HG03469 (cell line): ENCODE results near the gene CNTRL.
"Not testable (repeated sequence)": the region's sequence is repeated elsewhere in the genome, so short reads cannot be mapped to it uniquely, and the experiment has no call there.

Experiments used
- ATAC-seq: cut with Tn5 transposase; IDR thresholded peaks from one replicate; pipeline ENCODE4 v1.9.1; 2021; ENCODE audit warnings: mild to moderate bottlenecking, moderate library complexity, moderate number of reproducible peaks; ENCODE audit not compliant: unreplicated experiment

CNTRL gene

DNA sequence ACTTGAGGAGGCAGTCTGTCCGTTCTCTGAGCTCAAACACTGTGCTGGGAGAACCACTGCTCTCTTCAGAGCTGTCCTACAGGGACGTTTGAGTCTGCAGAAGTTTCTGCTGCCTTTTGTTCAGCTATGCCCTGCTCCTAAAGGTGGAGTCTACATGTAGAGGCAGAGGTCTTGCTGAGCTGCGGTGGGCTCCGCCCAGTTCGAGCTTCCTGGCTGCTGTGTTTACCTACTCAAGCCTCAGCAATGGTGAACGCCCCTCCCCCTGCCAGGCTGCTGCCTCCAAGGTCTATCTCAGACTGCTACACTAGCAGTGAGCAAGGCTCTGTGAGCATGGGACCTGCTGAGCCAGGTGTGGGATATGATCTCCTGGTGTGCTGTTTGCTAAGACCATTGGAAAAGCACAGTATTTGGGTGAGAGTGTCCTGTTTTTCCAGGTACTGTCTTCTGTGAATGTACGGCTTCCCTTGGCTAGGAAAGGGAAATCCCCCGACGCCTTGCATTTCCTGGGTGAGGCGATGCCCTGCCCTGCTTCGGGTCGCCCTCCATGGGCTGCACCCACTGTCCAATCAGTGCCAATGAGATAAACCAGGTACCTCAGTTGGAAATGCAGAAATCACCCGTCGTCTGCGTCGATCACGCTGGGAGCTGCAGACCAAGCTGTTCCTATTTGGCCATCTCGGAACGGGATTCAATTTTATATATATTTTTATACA lies 58.5 kb downstream of the CNTRL start:
- ATAC-seq: no peak

DNA sequence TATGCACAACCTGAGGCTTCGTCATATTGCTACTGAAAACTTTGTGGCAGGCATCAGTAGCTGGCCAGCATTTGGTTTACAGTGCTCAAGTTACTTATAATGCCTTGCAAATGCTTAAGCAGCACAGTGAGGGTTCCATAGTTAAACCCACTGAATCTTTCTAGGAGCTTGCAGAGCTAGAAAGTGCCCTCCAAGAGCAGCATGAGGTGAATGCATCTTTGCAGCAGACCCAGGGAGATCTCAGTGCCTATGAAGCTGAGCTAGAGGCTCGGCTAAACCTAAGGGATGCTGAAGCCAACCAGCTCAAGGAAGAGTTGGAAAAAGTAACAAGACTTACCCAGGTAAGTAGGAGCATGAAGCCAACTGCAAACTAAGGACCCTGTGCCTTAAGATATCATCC lies 60.9 kb downstream of the CNTRL start:
- ATAC-seq: no peak

DNA sequence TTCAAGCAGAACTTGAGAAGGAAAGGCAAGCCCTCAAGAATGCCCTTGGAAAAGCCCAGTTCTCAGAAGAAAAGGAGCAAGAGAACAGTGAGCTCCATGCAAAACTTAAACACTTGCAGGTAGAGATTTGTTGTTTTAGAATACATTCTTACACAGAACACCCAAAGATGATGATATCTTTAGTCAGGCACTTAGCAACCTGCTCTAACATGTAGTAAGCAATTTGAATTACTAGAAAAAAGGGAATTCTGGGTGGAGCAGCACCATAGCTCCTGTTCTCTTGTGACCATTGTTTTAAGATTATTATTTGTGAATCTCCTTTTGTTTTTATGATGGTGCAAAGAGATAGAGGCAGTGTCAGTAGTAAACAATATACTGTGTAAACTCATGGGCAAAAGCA lies 63.8 kb downstream of the CNTRL start:
- ATAC-seq: no peak

DNA sequence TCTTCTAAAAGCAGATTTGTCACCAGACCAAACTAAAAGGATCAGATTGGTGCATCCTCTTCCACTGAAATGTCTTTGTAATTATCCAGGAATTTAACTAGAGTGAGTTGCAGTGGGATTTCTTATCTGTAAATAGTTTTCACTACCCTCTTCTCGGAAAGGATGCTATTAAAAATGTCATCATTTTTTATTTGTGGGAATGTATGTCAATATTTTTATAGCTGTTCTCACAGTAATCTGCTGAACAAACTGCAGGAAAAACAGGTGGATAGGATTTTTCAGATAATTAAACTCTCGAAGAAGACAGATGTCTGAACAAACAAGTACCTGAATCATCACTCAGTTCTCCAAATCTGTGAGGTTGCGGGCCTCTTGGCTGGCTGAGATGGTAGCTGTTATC lies 64.2 kb downstream of the CNTRL start:
- ATAC-seq: no peak

DNA sequence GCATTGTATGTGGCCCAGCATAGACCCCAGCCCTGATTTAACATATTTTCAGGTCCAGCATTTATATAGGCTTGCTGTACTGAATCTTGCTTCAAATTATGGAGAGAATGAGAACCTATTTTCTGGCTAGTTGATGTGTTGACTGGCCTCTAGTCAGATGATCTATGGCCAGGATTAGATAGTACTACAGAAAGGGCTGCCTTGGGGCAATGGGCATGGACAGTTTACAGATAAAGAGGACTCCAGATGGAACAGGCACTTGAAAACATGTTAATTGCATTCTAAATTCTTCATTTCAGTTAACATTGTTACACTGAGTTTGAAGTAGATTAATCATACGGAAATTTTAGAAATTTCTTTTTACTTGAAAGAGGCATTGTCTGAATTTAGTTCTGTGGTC lies 65.4 kb downstream of the CNTRL start:
- no peak for ATAC-seq

DNA sequence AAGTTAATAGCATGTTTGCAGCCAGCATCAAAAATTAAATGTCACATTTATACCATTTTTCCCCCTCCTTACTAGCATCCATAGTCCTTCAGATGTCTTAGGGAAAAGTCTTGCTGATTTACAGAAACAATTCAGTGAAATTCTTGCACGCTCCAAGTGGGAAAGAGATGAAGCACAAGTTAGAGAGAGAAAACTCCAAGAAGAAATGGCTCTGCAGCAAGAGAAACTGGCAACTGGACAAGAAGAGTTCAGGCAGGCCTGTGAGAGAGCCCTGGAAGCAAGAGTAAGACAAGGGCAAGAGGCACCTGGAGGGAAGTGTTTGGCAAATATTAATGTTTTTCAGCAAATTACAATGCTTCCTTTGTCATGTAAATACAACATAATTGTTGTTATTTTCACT lies 66.6 kb downstream of the CNTRL start:
- no peak for ATAC-seq

DNA sequence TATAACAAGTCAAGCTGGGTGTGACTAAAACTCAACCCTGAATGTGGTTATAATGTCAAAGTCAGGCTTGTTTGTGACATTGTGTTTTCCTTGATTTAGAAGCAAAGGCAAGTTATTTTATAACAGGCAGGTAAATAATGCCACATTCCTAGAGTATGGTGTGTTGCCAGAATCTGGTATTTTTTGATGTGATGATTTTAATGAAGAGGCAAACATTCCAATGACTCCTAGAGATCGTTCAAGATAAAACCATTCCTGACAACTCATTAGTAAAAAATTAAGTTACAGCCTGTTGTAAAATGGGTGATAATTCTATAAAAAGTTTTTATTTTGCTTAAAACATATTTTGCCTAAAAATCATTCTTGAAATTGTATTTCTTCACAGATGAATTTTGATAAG lies 67.0 kb downstream of the CNTRL start:
- no peak for ATAC-seq

DNA sequence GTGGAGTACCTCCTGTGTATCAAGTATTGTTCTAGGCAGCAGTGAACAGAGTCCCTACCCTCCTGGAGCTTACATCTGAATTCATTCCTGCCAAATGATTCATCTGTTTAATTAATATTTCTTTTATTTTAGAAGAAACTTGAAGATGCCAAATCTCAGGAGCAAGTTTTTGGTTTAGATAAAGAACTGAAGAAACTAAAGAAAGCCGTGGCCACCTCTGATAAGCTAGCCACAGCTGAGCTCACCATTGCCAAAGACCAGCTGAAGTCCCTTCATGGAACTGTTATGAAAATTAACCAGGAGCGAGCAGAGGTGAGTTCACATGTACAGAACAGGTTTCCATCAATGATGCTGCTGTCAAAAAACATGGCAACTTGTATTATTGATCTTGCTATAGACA lies 69.0 kb downstream of the CNTRL start:
- no peak for ATAC-seq

DNA sequence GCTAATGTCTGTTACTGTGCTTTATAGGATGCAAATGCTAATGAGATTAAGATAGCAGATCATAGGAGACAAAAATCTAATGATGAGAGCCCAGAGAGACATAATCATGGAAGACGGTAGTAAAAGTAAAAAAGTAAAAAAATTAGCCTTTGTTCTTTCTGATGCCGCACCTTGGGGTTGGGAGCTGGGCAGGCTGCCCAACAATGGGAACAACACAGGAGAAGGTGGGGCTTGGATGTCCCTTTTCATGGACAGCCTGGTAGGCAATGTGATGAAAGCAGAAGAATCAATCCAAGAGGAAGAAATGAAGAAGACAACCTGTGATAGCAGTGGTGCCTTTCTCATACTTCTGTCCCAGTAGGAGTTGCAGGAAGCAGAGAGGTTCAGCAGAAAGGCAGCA lies 69.7 kb downstream of the CNTRL start:
- ATAC-seq: no peak

DNA sequence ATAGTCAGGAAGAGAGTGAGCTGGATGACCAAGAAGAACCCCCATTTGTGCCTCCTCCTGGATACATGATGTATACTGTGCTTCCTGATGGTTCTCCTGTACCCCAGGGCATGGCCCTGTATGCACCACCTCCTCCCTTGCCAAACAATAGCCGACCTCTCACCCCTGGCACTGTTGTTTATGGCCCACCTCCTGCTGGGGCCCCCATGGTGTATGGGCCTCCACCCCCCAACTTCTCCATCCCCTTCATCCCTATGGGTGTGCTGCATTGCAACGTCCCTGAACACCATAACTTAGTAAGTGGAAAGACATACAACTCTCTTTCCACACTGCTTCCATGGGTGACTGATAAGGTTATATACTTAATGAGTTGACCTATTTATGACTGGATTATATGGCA lies 75.4 kb downstream of the CNTRL start:
- no peak for ATAC-seq

DNA sequence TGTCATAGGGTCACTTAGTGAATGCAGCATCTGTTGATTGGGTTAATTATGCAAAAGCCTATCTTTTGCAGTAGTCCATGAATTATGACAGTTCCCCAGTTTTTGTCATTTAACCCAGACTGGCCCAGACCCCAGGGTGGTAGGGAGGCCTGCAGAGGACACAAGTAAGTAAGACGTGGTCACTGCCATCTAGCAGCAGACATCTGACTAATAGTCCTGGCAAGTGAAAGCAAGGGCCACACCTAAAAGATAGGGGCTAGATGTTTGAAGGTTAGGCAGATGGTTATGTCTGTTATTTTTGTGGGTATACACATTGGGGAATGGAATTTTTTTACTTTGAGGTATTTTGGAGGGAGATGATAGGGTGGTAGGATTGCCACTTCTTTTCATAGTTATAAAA lies 78.9 kb downstream of the CNTRL start:
- no peak for ATAC-seq

DNA sequence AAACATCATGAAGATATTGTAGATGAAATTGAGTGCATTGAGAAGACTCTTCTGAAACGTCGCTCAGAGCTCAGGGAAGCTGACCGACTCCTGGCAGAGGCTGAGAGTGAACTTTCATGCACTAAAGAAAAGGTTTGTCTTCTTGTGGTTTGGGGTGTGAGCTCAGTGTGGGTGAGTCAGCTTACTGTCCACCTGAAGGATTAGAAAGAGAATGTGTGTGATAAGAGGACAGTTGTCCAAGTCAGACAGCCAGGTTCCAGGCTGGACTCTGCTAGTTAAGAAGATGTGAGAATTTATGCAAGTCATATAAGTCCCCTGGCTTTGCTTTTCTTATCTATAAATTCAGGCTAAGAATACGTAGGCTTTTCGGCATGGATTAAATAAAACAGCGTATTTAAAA lies 80.0 kb downstream of the CNTRL start:
- ATAC-seq: no peak

DNA sequence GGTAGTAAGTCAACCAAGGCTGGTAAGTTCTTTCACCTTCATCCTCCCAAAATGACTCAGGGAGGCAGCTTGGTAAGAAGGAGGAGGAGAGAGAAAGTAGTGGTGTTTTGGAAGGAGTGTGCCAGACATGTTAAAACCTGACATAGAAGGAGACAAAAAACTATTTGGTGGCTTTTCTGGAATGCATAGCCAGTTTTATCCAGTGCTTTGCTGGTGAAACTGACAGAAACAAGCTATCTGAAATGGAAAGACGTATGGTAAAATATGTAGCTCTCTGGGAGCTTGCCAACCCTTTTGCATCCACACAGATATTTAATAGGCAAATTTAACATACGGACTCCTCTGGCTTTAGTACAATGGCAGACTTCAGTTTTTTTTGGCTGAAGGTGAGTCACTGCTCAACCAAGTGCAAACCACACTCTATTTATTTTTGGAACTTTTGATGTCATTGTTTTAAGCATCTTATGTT lies 81.5 kb downstream of the CNTRL start:
- peak; percentile 49 for ATAC-seq

DNA sequence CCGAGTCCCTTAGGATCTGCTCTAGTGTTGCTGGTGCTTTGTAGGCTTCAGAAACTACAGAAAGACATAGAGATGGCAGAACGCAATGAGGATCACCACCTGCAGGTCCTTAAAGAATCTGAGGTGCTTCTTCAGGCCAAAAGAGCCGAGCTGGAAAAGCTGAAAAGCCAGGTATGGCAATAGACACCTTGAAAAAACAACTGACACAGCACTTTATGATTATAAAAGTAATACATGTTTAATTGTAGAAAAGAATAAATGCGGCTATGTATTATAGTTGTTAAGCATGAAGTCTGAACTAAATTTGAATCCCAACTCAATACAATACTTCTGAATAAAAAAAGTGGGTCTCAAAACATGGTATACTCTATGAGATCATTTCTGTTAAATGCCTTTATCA lies 83.2 kb downstream of the CNTRL start:
- ATAC-seq: no peak

DNA sequence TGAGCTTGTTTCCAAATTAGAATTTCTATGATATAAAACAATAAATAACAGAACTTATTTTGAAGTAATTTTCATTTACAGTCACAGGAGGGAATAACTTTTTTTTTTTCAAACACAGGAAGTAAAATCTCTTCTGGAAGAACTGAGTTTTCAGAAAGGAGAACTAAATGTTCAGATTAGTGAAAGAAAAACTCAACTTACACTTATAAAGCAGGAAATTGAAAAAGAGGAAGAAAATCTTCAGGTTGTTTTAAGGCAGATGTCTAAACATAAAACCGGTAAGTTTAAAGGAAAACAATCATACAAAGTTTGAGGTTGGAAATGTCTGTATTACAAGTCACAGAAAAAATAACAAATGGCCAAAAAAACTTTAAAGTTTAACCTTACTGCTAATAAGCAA lies 85.3 kb downstream of the CNTRL start:
- ATAC-seq: no peak

DNA sequence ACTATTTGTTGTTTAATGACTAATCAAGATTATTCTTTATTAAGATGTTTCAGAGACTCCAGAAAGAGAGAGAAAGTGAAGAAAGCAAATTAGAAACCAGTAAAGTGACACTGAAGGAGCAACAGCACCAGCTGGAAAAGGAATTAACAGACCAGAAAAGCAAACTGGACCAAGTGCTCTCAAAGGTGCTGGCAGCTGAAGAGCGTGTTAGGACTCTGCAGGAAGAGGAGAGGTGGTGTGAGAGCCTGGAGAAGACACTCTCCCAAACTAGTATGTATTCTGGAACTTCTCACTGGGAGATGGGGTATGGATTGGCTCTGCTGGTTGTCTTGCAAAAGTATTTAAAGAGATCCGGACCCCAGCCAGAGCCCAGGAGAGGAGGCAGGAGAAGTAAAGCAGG lies 93.3 kb downstream of the CNTRL start:
- no peak for ATAC-seq

DNA sequence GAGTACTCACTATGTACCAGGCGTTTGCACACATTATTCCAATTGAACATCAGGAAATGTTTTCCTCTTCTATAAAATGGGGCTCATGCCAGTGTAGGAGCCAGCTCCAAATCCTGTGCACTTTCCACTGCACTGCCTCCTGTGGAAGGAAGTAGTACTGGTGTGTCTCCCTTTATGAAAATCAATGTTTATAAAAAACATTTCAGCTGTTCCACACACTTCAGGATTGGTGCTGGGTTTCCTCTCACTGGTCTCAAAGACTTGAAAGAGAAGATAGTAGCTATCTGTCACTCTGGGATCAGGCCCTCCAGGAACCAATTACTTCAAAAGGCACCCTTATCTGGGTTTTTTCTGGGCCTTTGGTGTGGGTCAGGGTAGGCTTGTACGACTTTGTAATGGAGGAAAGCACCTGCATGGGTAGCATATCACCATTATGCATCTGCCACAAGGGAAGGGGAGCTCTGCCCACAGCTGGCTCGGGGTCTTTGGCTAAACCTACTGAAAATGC lies 94.4 kb downstream of the CNTRL start:
- ATAC-seq: no peak

DNA sequence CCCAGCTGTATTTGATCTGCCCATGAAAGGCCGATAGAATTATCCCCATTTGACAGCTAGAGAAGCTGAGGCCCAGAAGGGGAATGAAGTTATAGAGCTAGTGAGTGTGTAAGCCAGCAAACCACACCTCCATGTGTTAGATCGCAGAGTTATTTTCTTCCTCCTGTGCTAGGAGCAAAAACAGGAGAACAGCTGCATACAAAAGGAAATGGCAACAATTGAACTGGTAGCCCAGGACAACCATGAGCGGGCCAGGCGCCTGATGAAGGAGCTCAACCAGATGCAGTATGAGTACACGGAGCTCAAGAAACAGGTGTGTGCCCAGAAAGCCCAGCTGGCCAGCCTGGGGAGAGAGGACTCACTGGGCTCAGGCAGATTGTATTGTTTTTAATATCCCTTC lies 96.5 kb downstream of the CNTRL start:
- ATAC-seq: no peak

DNA sequence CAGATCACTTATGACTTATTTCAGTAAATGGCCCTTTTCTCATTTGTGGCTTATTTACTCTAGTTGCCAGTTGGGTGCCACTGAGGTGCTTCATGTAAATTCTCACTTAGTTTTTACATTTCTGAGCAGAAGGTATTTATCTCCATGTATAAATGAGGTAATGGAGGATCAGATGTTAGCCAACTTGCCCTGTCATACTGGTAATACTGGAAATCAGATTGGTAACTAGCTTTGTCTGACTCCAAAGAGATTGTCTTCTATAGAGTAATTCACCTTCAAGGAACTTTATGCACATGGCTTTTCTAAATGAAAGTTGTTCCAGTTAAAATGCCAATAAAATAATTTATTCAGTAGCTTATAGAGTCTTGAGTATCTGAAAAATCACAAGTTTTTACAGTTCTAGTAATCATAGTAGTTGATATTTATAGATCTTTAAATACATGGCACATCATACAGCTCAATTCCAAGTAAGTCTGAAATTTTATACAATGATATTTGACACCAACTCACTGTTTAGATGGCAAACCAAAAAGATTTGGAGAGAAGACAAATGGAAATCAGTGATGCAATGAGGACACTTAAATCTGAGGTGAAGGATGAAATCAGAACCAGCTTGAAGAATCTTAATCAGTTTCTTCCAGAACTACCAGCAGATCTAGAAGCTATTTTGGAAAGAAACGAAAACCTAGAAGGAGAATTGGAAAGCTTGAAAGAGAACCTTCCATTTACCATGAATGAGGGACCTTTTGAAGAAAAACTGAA lies 98.2 kb downstream of the CNTRL start:
- ATAC-seq: no peak

DNA sequence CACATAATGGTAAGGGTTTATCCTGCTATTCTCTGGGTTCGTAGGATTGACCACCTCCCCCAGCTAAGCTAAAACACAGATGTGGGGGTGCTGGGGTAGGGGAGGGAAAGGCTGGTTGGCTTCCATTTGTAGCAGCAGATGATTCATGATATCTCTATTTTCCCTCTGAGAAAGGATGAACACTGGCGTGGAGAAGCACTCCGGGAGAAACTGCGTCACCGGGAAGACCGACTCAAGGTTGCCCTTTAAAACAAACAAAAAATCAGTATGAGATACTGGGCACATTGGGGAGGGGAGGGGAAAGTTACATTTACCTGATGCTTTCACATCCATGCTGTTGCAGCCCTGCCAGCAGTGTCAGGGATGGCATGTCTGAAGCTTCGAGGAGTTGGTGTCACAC lies 98.7 kb downstream of the CNTRL start:
- no peak for ATAC-seq

DNA sequence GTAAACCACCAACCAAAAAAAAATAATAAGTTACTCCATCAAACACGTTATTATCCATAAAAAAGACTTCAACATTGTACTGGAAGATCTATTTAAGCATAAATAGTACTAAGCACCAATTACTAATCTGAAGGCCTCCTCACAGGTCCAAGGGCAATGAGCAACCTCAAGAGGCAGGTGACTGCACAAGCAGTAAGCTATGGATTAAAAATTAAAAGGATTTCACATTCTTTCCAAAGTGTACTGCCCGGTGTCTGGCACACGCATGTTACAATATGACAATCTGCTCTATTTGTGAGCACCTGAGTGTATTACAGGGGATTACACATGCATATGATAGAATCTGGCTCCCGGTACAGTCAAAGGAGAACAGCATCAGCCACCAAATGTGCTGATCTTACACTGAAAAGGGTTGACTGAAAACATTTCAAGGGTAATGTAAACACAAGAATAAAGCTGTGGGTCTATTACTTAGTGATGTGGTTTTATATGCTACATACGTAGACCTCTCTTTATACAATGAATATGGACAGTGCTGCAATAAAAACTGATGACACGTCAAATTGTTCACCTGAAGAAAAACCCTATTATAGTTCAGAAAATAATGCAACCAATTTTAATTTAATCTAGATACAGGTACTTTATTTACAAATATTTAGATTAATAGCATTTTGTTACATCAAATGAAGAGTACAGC lies 104.1 kb downstream of the CNTRL start:
- no peak for ATAC-seq

DNA sequence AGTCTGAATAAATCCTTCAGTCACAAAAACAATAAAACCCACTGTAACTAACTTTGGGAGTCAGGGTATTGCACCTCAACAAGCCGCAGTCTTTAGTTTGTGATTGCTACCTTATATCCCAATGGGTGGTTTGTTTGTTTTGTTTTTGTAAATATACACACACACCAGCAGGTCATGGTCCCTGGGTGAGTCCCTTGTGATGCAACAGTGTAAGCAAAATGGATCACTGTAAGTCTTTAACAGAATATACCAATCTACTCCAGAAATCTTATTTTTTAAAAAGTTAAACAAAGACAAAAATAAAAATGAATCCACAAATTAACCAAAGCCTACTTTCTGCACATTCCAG lies 104.6 kb downstream of the CNTRL start:
- not testable (repeated sequence) for ATAC-seq
